Uterus (tissue), 4 donors: ENCODE results near the gene CDH4. TPM values are rescaled to one million over a fixed set of nuclear protein-coding genes. Genes with fewer than 3 reads are reported as not detected.

Experiments used
- DNase-seq, 2 donors: peaks; one replicate each; pipeline ENCODE4 v3.0.0-alpha.2; 2019 to 2020
- H3K27ac ChIP-seq, 2 donors: fragments of 200-600 bp; sonication (generic); 1 replicate in 1 of 2; 2 replicates in 1 of 2; pipeline ENCODE4 v1.5.1; 2016 to 2018
- H3K27me3 ChIP-seq, 2 donors: fragments of 200-600 bp; sonication (generic); one replicate each; pipeline ENCODE4 v1.5.1; 2018 to 2019; ENCODE audit warnings: control low read depth in 1 of 2
- H3K36me3 ChIP-seq, 2 donors: fragments of 200-600 bp; sonication (generic); one replicate each; pipeline ENCODE4 v1.5.1; 2019; ENCODE audit warnings: control low read depth in 1 of 2
- H3K4me1 ChIP-seq, 2 donors: fragments of 200-600 bp; sonication (generic); one replicate each; pipeline ENCODE4 v1.5.1; 2018 to 2019; ENCODE audit warnings: control low read depth in 1 of 2
- H3K4me3 ChIP-seq, 2 donors: fragments of 200-600 bp; sonication (generic); 1 replicate in 1 of 2; 2 replicates in 1 of 2; pipeline ENCODE4 v1.5.1; 2018 to 2019; ENCODE audit warnings: mild to moderate bottlenecking in 1 of 2
- H3K9me3 ChIP-seq, 2 donors: fragments of 200-600 bp; sonication (generic); one replicate each; pipeline ENCODE4 v1.5.1; 2019; ENCODE audit warnings: control low read depth in 1 of 2
- CTCF ChIP-seq, 4 experiments: fragments of 200-600 bp in 2 of 4; fragments of 450-650 bp in 2 of 4; sonication (generic) in 2 of 4; IDR thresholded peaks; one replicate each; pipeline ENCODE4 v1.5.1; 2016 to 2019; ENCODE audit warnings: antibody characterized with exemption in 4 of 4, mild to moderate bottlenecking in 2 of 4, moderate library complexity in 1 of 4
- POLR2A ChIP-seq, 2 donors: fragments of 450-650 bp; IDR thresholded peaks; one replicate each; pipeline ENCODE4 v1.6.1; 2016; ENCODE audit warnings: antibody characterized with exemption in 2 of 2, mild to moderate bottlenecking in 1 of 2, moderate library complexity in 1 of 2
- intact Hi-C: fragments of 100-400 bp; cut with DNase I; formaldehyde crosslinking; loops from one replicate; pipeline ENCODE4 v1.15.1; 2023; ENCODE audit warnings: low total_unique reads
- total RNA-seq, 4 donors: library from RNA; depleted of rRNA in 3 of 4; stranded (reverse); fragments of >200 nt in 3 of 4; gene quantifications; one replicate each; pipeline versions ENCODE4 v1.1.0 to v1.2.4, GENCODE V29; 2014 to 2023
- donor health status: DM: yes; HTN: yes; CAD: no.

The CDH4 gene
- total RNA-seq, 4 donors from 2014 or later = under 0.01 to 0.55 TPM; not detected in 2

- H3K9me3 ChIP-seq = no peaks in the 10 kb centered on the region
- H3K27ac ChIP-seq = no peak overlapping the region
- H3K4me1 ChIP-seq = no peaks in the 10 kb centered on the region
- TF ChIP-seq POLR2A (IDR thresholded peaks at IDR 0.05) = no peak
- no peak for TF ChIP-seq CTCF (IDR thresholded peaks at IDR 0.05)
- H3K4me3 ChIP-seq = no peak overlapping the region
- intact Hi-C loops = no loop called here
- H3K27me3 ChIP-seq = no peaks in the 10 kb centered on the region
- DNase-seq = no peak
- H3K36me3 ChIP-seq = no peaks in the 10 kb centered on the region
These were observed 479.5 kb downstream of the CDH4 start for GRCh38 chr20:61731363-61732181.

DNA sequence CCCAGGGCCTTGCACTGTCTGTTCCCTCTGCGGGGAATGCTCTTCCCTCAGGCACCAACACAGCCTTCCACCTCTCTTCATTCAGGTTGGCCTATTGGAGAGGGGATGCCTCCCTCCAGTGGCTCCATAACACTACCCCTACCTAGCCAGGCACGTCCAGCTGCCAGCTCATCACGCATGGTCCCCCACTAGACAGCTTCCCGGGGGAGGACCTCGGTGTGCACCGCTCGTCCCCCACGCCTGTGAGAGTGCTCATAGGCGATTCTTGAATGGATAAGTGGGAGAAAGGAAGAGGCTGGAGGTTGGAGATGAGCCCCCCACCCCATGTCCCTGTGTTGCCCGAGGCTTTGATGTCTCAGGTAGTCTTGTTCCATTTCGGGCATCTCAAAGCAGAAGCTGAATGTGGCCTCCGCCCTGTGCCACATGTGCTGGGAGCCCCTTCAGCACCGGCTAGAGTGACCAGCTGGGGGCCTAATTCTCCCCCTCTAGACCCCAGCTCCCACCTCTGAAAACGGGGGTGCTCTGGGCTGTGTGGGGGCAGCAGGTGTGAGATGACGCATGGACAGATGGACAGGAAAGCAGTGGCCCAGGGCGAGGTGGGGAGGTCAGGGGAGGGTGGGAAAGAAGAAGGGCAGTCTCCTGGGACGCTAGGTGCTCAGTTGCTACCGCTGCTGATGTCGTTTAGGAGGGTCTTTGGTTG lies 480.6 kb downstream of the CDH4 start:
- no peaks in the 10 kb centered on the region for H3K36me3 ChIP-seq
- H3K4me3 ChIP-seq = no peak overlapping the region
- TF ChIP-seq POLR2A (IDR thresholded peaks at IDR 0.05) (no peak), CTCF (IDR thresholded peaks at IDR 0.05) (no peak)
- H3K4me1 ChIP-seq = no peaks in the 10 kb centered on the region
- no peaks in the 10 kb centered on the region for H3K9me3 ChIP-seq
- DNase-seq = no peak
- H3K27ac ChIP-seq = no peak overlapping the region
- no peaks in the 10 kb centered on the region for H3K27me3 ChIP-seq
- intact Hi-C loops = no loop called here

DNA sequence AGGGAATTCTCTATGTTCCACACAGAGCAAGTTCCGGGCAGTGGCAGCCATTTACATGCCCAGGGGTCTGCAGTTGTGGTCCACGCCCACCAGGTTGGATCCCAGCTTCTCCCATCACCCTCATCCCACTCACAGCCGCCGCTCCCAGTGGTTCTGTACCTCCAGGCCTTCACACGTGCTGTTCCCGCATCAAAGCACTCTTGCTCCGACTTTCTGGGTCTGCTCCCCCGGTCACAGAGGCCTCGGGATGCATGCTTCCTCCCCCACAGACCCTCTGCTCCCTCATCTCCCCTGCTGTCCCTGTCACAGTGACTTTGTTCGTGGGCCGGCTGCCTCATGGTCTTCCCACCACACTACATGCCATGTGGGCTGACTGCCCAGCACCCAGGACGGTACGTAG lies 481.2 kb downstream of the CDH4 start:
- intact Hi-C loops = no loop called here
- H3K27ac ChIP-seq = no peak overlapping the region
- no peaks in the 10 kb centered on the region for H3K9me3 ChIP-seq
- H3K27me3 ChIP-seq = no peaks in the 10 kb centered on the region
- TF ChIP-seq CTCF (IDR thresholded peaks at IDR 0.05) (no peak), POLR2A (IDR thresholded peaks at IDR 0.05) (no peak)
- DNase-seq = no peak
- H3K4me1 ChIP-seq = no peaks in the 10 kb centered on the region
- no peaks in the 10 kb centered on the region for H3K36me3 ChIP-seq
- H3K4me3 ChIP-seq = no peak overlapping the region

DNA sequence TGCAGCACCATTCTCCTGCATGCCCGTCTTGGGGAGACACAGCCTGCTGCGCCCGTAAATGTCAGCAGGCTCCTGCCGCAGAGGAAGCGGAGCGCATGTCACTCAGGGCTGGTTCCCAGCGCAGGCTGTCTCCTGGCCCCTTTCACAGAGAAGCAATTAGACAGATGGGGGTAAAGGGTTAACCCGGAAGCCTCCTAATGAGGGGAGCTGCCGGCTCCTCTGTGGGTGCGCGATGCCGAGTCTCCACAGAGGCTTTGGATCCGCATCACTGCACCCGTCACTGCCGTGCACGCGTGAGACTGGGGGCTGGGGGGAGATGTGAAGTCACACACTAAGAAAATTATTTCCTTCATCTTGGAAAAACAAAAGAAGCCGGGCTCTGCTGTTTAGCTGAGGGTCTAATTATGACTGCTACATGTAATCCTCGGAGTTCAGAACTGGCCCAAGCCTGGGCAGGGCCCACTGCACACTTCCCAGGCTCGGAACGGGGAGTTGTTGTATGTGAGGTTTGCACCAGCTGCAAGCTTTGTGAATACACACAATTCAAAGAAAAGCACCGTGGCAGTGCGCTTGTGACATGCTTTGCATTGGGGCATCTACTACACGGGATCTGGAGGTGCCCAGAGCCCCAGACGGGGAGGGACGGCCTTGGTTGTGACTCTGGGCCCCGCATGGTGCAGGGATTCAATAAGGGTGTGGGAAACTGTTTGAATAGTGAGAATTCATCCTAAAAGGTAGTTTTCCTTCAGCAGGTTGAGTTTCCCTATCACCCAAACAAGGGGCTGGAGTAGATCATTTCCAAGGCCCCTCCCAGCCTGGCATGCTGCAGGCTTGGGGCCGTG lies 482.1 kb downstream of the CDH4 start:
- Histone ChIP-seq H3K27ac (no peak overlapping the region), H3K9me3 (no peaks in the 10 kb centered on the region), H3K36me3 (no peaks in the 10 kb centered on the region), H3K4me1 (no peaks in the 10 kb centered on the region), H3K27me3 (no peaks in the 10 kb centered on the region), H3K4me3 (no peak overlapping the region)
- no peak for DNase-seq
- intact Hi-C loops = no loop called here
- TF ChIP-seq POLR2A (IDR thresholded peaks at IDR 0.05) (no peak), CTCF (IDR thresholded peaks at IDR 0.05) (no peak)
